NCI-H128 (cell line): ENCODE data around the gene EPS15.
"Not testable (repeated sequence)": the region's sequence is repeated elsewhere in the genome, so short reads cannot be mapped to it uniquely, and the experiment has no call there.

ENCODE experiments used
- DNase-seq: peaks from one replicate; lab custom pipeline; 2025; ENCODE audit not compliant: unreplicated experiment; lab: John Stamatoyannopoulos, UW

EPS15 gene

GRCh38 chr1:51543858-51544257 is 24.8 kb upstream of the EPS15 start:
- no peak for DNase-seq

- no peak for DNase-seq
These were observed 23.3 kb upstream of the EPS15 start for GRCh38 chr1:51542158-51542953.

GRCh38 chr1:51541313-51542050 is 22.4 kb upstream of the EPS15 start:
- DNase-seq = no peak

- DNase-seq = no peak
These were observed 18.5 kb upstream of the EPS15 start for GRCh38 chr1:51537568-51537967.

- no peak for DNase-seq
These were observed 16.0 kb upstream of the EPS15 start for GRCh38 chr1:51535006-51535592.

GRCh38 chr1:51534447-51534846 is 15.4 kb upstream of the EPS15 start:
- DNase-seq = no peak

- DNase-seq = no peak
These were observed 13.8 kb upstream of the EPS15 start for GRCh38 chr1:51532853-51533252.

GRCh38 chr1:51530447-51530846 is 11.4 kb upstream of the EPS15 start:
- not testable (repeated sequence) for DNase-seq

GRCh38 chr1:51527144-51527543 is 8.1 kb upstream of the EPS15 start:
- DNase-seq = no peak

GRCh38 chr1:51526248-51526647 is 7.2 kb upstream of the EPS15 start:
- no peak for DNase-seq

GRCh38 chr1:51525295-51525694 is 6.2 kb upstream of the EPS15 start:
- DNase-seq = no peak

GRCh38 chr1:51524817-51525216 is 5.8 kb upstream of the EPS15 start:
- no peak for DNase-seq

- DNase-seq = no peak
These were observed 4.9 kb upstream of the EPS15 start for GRCh38 chr1:51523931-51524330.

GRCh38 chr1:51520700-51521248 is 1.7 kb upstream of the EPS15 start:
- no peak for DNase-seq

GRCh38 chr1:51519865-51520699 is 1.0 kb upstream of the EPS15 start:
- no peak for DNase-seq

- DNase-seq = no peak
These were observed 449 bp downstream of the EPS15 start for GRCh38 chr1:51518586-51519047.

GRCh38 chr1:51518033-51518585 is 957 bp downstream of the EPS15 start:
- DNase-seq = peak; percentile 29

GRCh38 chr1:51517361-51518032 is 1.6 kb downstream of the EPS15 start:
- DNase-seq = no peak

GRCh38 chr1:51516649-51517158 is 2.4 kb downstream of the EPS15 start:
- no peak for DNase-seq
